Effector CD8-positive, alpha-beta T cell (primary cell): ENCODE results near the gene COL4A6.
"Not testable (repeated sequence)": the region's sequence is repeated elsewhere in the genome, so short reads cannot be mapped to it uniquely, and the experiment has no call there.

ENCODE experiments used
- DNase-seq: peaks from one replicate; lab custom pipeline; 2025; lab: John Stamatoyannopoulos, UW

The COL4A6 gene

DNA sequence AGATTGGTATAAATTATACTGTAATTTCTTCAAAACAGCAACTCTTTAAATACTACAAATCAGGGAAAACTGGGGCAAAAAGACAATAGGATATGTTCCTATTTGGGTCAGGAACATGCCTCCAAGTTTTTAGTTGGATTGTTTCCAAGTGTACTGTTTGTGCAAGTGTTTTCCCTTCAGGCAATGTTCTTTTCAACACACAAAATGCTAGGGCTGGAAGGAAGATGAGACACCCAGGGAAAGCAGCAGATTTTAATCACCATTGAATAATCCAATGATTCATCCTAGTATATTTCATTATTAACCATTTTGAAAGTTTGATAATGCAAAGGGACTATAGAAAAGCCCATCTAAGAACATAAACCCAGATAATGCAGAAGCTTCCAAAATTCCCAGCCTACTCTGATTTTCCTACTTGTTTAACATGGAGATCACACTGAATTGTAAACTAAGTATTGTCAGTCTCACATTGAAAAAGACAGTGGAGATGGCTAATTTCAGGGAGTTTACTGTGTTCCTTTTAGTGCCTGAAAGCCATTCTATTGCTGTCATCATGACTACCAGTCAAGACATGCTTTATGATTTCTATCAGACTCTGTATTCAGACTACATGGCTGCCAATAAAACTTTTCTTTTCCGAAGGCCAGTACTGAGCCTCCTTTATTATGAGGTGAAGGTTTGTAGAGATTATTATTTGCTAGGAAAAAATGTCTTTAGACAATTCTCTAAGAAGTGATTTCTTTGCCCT, 38.6 kb downstream of the COL4A6 start:
- DNase-seq = no peak

DNA sequence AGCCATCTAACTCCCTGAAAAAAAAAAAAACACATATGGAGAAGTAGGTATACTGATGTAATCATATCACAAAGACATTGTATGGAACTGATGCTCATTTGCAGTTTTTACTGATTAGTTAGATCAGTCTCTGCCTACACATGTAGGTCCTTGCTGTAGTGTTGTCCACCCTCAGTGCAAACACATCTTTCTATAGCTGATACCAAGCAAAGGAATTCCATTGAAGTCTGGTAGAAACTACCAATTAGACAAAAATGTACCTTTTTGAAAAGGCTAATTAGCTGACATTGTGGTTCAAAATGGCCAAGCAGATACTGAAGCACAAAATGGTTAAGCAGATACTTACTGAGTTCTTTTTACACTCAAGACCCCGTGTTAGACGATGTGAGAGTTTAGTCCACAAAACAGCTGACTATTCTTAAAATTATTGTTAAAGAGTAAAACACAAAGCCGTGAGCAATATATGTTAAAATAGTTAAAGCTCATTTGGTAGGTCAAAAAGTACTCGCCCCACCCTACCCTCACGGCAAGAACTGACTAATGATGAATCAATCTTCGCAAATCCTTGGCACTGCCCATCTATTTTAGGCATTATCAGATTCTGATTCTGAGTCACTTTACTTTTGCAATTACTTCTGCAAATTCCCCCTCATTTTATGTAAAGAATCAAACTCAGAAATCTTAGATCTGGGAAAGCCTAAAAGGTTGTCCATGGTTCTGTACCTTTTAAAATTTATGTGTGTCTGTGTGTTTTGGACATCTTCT, 40.4 kb downstream of the COL4A6 start:
- DNase-seq = no peak

DNA sequence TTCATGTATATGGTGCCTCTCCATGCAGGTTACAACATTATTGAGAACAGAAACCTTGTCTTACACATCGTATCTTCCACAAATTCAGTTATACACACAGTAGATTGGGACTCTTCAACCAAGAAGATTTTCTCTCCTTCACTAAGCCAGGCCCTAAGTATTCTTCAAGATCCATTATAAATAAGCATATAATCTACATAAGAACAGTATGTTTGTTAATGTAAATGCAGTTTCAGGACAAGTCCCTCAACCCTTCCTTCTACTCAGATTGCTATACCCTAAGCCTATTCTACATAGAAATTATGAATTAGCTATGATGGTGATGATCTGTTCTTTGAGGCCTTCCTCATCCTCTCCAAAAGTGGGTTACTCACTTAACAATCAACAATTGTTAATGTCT, 41.2 kb downstream of the COL4A6 start:
- no peak for DNase-seq

DNA sequence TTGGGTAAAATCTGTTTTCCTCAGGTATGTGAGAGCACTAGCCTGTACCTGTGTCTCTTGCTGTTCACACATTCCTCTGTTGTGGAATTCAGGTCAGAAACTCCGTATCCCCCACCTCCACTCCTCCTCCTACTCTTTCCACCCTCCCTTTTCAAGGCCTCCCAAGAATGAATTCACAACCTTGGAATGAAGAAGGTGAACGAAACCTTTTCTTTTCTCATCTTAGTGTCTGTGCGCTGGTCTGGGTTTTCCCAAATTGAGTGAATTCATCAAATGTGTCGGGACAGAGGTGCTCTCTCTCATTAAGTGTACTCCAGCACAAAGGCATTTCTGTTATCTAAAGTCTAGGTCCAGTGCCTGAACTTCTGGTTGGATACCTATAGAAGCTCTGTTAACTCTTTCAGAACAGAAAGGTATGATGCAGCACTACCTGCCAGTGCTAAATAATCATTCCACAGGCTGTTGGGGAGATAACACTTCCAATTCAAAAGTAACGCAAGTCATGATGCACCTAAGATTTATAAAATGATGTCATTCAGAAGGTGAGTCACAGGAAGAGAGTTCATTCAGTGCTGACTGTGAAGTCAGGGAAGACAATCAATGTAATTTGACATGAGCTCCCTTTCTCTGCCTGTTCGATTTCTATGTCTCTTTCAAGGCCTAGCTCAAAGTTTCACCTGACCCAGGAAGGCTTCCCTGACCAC, 41.9 kb downstream of the COL4A6 start:
- no peak for DNase-seq

DNA sequence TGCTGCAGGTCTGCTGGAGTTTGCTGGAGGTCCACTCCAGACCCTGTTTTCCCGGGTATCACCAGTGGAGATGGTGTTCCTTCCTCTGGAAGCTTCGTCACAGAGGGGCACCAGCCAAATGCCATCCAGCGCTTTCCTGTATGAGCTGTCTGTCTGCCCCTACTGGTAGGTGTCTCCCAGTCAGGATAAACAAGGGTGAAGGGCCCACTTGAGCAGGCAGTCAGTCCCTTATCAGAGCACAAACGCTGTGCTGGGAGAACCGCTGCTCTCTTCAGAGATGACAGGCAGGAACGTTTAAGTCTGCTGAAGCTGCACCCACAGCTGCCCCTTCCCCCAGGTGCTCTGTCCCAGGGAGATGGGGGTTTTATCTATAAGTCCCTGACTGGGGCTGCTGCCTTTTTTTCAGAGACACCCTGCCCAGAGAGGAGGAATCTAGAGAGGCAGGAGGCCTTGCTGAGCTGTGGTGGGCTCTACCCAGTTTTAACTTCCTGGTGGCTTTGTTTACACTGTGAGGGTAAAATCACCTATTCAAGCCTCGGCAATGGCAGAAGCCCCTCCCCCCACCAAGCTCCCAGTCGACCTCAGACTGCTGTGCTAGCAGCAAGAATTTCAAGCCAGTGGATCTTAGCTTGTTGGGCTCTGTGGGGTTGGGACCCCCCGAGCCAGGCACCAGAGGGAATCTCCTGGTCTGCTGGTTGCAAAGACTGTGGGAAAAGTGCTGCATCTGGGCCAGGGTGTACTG, 47.1 kb downstream of the COL4A6 start:
- DNase-seq = not testable (repeated sequence)

DNA sequence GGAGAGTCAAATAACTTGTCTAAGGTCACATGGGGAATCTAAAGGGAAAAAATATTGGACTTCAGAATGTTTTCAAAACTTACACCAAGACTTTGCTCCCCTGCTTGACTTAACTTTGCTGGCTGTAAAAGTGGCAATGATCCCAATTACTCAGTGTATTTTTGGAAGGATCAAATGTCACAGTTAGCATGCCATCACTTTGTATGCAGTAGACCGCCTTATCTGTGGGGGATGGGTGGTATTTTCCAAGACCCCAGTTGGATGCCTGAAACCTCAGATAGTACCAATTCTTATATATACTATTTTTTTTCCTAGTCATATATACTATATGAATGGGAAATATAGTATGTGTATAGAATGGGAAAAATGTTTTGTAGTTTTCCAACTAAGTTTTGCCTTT, 53.4 kb downstream of the COL4A6 start:
- no peak for DNase-seq

DNA sequence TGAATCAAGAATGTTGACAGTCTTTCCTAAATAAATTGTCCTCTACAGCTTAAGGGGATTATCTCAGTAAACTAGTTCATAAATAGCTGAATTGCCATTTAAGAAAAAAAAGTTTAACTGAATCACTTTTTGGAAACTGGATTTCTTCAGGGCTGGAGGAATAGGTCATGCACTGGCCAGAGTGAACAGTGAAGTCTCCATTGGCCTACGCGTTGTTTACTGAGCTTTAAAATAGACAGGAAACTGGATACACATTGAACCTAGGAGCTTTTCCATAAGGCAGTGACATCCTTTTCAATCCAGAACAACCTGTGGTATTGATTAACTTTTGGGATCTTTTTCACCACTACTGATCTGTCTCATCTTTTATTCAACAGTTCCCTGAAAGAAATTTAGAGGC, 58.0 kb downstream of the COL4A6 start:
- DNase-seq = no peak

DNA sequence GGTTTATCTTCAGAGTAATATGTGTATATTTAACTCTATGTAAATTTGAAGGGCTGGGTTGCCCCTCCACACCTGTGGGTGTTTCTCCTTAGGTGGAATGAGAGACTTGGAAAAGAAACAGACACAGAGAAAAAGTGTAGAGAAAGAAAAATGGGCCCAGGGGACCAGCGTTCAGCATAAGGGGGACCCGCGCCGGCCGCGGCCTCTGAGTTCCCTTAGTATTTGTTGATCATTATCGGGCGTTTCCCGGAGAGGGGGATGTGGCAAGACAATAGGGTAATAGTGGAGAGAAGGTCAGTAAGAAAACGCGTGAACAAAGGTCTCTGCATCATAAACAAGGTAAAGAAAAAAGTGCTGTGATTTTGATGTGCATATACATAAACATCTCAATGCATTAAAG, 61.4 kb downstream of the COL4A6 start:
- DNase-seq = not testable (repeated sequence)

DNA sequence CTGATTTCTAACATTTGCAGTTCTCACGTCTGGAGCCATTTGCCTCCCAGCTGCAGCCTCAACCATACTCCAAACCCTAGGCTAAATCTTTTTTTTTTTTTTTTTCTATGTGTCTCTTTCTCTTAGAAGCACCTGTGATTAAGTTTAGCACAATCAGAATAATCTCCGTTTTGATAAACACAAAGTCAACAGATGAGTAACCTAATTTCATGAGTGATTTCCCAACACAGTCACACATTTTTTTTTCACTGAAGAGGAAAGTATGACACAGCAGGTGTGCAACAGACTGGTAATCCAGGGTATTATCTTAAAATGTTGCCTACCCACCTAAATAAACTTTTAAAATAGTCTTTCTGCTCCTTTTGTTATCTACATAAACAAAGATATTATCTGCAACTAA, 62.6 kb downstream of the COL4A6 start:
- DNase-seq = not testable (repeated sequence)

DNA sequence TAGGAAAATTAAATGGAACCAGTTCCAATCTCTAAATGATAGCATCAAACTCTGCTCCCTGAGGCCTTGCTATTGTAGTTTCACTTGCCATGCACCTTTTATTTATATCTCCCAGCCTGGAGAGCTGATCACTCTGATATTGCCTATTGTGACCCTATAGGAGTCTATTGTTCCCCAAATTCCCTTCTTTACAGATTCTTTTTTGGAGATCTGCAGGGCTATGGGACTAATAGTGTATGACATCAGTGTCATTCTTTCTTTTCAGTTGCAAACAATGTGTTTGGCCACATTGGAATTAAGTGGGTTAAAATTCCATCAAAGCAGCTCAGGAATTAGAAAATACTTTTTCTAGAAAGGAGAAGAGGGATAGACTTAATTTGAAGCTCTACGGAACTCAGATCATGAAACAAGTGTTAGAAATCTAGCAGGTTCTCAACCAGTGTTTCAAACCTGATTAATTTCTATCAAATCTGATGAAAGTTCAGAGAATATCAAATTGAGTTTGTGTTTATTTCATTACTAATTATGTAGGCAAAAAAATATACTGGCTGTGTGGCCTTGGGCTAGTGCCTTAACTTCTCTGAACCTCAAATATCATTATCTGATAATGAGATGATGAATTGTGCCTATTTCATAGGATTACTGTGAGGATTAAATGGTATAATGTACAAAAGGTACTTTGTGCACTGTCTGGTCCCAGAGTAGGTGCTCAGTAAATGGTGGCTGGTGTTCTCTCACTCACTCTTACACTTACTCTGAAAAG, 71.4 kb downstream of the COL4A6 start:
- DNase-seq = no peak

DNA sequence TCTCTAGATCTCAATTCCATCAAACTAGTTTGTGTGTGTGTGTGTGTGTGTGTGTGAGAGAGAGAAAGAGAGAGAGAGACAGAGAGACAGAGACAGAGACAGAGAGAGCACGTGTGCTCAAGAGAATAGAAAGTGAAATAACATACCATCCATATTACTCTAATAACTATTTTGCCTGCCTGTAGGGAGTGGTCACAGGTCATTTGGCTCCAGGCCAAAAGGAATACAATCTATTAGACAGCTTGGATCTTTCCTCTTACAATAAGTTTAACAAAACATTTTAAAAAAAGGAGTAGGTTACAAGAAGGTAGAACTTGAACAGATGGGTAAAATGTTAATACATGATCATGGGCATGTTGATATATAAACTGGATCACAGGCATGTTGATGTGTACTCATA, 76.2 kb downstream of the COL4A6 start:
- DNase-seq = no peak

DNA sequence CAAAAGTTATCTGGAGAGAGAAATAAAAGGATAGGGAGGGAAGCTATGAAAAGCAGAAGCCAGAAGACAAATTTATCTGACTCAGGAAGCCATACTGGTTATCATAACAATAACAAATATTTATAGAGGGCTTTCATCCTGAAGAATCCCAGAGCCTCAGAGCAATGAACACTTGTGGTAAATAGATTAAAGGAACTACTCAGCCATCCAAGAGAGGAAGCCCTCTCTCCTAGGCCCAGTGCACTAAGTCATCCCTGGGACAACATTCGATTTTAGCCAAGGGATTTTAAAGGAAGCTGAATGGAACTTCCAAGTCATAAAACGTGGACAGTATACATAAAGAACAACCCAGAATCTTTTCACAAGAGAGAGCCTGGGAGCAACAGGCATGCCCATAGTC, 76.9 kb downstream of the COL4A6 start:
- no peak for DNase-seq

DNA sequence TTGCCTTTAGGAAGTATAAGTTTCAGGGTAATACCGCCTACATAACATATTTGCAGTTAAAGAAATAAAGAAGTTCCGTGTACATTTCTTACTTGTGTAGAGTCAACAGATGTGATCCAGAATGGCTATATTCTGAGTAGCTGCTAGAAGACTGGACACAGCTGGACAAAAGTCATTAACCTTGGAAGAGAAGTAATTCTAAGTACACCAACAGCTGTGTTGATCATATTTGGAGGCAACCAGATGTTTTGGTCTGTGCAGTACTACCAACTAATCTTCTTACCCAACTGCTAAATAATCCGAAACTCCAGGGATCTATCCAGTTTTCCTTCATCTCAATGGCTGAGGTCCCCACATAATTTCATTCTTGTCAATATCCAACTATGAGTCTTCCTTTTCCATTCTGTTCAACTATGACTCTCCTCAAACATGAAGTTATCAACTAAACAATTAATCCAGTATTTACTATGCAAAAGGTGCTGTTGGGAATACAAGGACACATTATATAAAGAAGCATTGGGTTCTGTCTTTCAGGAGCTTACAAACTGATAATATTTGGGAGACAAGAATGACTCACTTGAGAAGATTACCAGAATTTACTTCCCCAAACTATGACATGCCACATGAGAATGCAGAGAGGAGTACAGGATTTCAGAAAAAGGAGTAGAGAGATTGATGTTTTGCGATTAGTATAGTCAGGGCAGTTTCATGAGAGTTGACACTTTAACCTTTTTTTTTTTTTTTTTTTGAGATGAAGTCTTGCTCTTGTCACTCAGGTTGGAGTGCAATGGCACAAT, 78.2 kb downstream of the COL4A6 start:
- no peak for DNase-seq

DNA sequence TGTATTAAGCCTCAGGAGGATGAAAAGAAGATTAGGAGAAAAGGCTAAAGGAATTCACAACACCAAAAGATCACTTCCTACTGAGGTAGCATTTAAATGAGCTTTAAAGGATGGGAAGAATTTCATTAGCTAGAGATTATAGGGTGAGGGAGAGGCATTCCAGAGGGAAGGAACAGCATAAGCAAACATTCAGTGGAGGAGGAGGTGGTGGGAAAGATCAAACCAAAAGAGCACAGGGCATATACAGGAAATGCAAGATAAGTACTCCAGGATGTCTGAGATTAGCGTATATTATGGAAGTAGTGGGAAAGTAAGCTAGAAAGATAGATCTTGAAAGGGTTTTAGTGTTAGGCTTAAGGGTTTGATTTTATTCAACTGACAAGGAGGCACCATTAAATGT, 84.8 kb downstream of the COL4A6 start:
- no peak for DNase-seq

DNA sequence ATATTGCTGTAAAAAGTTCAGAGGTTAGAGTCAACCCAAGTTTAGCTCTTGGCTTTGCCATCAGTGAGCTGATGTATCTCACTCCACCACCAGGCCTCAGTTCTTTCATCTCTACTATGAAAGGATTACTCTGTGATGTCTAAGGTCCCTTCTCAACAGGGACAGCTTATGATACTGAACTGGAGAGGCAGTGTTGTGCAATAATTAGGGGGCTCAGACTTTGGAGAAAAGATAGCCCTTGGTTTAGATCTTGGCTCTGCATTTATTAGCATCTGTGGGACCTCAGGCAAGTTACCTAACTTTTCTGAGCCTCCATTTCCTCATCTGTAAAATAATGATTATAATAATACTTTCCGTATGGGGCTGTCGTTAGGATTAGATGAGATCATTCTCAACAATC, 89.0 kb downstream of the COL4A6 start:
- no peak for DNase-seq

DNA sequence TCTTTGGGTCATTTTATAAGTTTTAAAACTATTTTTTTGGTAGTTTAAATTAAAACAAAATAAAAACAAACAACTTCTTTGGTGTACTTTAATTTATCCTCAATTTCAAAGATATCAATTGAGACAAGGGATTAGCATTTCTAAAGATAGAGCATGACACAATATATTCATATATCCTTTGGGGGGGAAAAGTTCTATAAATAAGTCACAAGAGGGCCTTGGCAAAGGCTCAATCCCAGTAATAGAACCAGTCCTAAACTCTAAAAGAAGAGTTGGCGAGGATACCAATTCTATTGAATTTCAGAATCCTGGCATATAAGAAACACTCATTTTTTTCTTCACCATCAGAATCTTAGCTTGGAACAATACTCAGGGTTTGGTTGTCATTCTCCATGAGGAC, 89.7 kb downstream of the COL4A6 start:
- DNase-seq = no peak

DNA sequence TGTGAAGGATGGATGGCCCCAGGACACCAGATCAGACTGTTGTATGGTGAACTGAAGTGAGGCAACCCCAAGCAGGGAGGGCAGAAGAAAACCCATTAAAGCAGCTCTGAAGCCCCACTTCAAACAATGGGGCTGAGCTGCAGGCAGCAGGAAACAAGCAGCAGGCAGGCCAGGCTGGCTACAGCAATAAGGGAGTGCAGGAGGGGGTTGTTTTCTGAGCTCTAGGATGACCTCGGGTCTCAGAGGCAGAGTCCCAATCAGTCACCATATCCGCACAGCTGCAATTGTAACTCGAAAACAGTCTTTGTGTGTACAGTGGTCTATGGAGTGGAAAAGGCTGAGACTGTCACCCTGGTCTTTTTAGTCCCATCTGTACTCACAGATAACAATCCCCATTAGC, 90.4 kb downstream of the COL4A6 start:
- DNase-seq = no peak

DNA sequence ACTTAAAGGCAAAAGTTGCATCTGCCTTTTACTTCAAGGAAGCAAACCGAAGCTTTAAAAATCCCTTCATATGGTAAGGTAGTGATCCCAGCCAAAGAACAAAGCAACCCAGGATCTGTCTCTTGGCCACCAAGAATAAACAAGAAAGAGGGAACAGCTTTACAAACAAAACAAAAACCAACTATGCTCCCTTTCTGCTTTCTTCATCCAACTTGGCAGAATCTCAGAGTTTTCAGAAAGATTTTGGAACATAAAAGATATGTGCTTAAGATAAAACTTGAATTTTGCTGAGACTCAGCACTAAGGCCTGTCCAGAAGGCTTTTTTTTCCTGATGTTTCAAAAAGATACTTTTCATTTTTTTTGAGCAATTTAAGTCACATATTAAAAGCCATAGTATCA, 94.0 kb downstream of the COL4A6 start:
- DNase-seq = no peak

DNA sequence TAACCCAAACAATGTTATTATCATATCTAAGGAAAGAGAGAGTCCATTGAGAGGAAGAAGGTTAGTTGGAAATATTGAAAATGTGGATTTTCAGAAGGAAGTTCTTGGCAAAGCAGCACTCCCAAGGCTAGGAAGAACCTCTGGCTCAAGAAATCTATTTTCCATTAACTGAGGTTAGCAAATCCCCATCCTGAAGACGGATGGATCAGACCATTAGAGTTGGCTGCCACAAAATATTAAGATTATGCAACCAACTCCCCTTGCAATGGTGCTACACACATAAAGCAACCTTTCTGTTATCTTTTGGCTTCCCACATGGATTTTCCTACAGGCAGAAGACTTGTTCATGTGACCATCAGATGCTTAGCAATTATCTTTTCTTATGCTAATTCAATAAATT, 96.3 kb downstream of the COL4A6 start:
- no peak for DNase-seq

DNA sequence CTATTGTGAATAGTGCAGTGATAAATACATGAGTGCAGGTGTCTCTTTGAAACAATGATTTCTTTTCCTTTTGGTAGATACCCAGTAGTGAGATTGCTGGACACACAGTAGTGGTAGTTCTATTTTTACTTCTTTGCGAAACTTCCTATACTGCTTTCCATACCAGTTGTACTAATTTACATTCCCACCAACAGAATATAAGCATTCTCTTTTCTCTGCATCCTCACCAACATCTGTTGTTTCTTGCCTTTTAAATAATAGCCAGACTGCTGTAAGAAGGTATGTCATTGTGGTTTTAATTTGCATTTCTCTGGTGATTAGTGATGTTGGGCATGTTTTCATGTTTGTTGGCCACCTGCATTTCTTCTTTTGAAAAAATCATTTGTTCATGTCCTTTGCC, 105.9 kb downstream of the COL4A6 start:
- no peak for DNase-seq
